IMR-90 (cell line): ENCODE results near the gene SF3B3. TPM values are rescaled to one million over a fixed set of nuclear protein-coding genes. Genes with fewer than 3 reads are reported as not detected.

Experiments used
- ATAC-seq: fragments of 200-7000 bp; cut with Tn5 transposase; 2 replicates; pipeline ENCODE4 v1.9.1; 2020; ENCODE audit warnings: low read depth, mild to moderate bottlenecking, moderate library complexity
- BruUV-seq: library from RNA; stranded (reverse); fragments of 400-500 nt; replicated peaks from 2 replicates; lab custom pipeline; 2021; lab: Mats Ljungman, UMichigan
- CTCF ChIA-PET: fragments of 300-600 bp; formaldehyde crosslinking; extraction: SDS; loops from one replicate; lab custom pipeline; 2021; ENCODE audit warnings: antibody characterized with exemption; lab: Yijun Ruan, JAX
- POLR2A ChIA-PET: fragments of 300-600 bp; sonication (Branson Sonifier 250); formaldehyde crosslinking; loops from one replicate; lab custom pipeline; 2022; ENCODE audit warnings: antibody characterized with exemption; ENCODE audit not compliant: unreplicated experiment; lab: Charles Lee
- DNase-seq: peaks from one replicate; pipeline ENCODE4 v3.0.0; 2013
- H2AFZ ChIP-seq: replicated peaks from 2 replicates; pipeline ENCODE3; 2013; ENCODE audit warnings: low read length, mild to moderate bottlenecking; ENCODE audit not compliant: poor library complexity
- H2AK5ac ChIP-seq: 2 replicates; pipeline ENCODE4 v1.6.1; 2013; ENCODE audit warnings: low read depth, low read length, inconsistent platforms
- H2AK9ac ChIP-seq: replicated peaks from 2 replicates; pipeline ENCODE3; 2013; ENCODE audit warnings: mild to moderate bottlenecking, low read depth, low read length, moderate library complexity; ENCODE audit not compliant: poor library complexity
- H2BK120ac ChIP-seq: 2 replicates; pipeline ENCODE4 v1.6.1; 2013; ENCODE audit warnings: low read depth, low read length, inconsistent platforms
- H2BK15ac ChIP-seq: 3 replicates; pipeline ENCODE4 v1.6.1; 2013; ENCODE audit warnings: low read depth, low read length, inconsistent platforms
- H2BK20ac ChIP-seq: 2 replicates; pipeline ENCODE4 v1.6.1; 2013; ENCODE audit warnings: low read depth, mild to moderate bottlenecking, inconsistent platforms, low read length, moderate library complexity
- H2BK5ac ChIP-seq: 2 replicates; pipeline ENCODE4 v1.6.1; 2013; ENCODE audit warnings: mild to moderate bottlenecking, low read depth, low read length, inconsistent platforms; ENCODE audit not compliant: poor library complexity, severe bottlenecking
- H3K14ac ChIP-seq: replicated peaks from 2 replicates; pipeline ENCODE4 v1.6.1; 2013; ENCODE audit warnings: low read depth, low read length, inconsistent platforms
- H3K18ac ChIP-seq: 2 replicates; pipeline ENCODE4 v1.6.1; 2013; ENCODE audit warnings: low read depth, low read length, control low read depth
- H3K23ac ChIP-seq: 2 replicates; pipeline ENCODE4 v1.6.1; 2013; ENCODE audit warnings: low read depth, low read length, inconsistent platforms
- H3K27ac ChIP-seq: 2 replicates; pipeline ENCODE4 v1.5.1; 2013; ENCODE audit warnings: mild to moderate bottlenecking, control low read depth, low read length; ENCODE audit not compliant: insufficient read depth
- H3K27me3 ChIP-seq: 2 replicates; pipeline ENCODE4 v1.6.1; 2013; ENCODE audit warnings: low read length; ENCODE audit not compliant: control insufficient read depth, insufficient read depth
- H3K36me3 ChIP-seq: 2 replicates; pipeline ENCODE4 v1.6.1; 2013; ENCODE audit warnings: low read length, mixed read lengths; ENCODE audit not compliant: control insufficient read depth, insufficient read depth
- H3K4ac ChIP-seq: 2 replicates; pipeline ENCODE4 v1.6.1; 2013; ENCODE audit warnings: low read depth, low read length, inconsistent platforms
- H3K4me1 ChIP-seq: 2 replicates; pipeline ENCODE4 v1.6.1; 2013; ENCODE audit warnings: low read length, mixed read lengths; ENCODE audit not compliant: control insufficient read depth, insufficient read depth
- H3K4me2 ChIP-seq: 2 replicates; pipeline ENCODE4 v1.6.1; 2013; ENCODE audit warnings: low read depth, mild to moderate bottlenecking, control low read depth, low read length, moderate library complexity
- H3K4me3 ChIP-seq: 2 replicates; pipeline ENCODE4 v1.5.1; 2013; ENCODE audit warnings: low read depth, mild to moderate bottlenecking, control low read depth, low read length, moderate library complexity; ENCODE audit not compliant: insufficient read depth
- H3K56ac ChIP-seq: 2 replicates; pipeline ENCODE4 v1.6.1; 2013; ENCODE audit warnings: low read length, inconsistent platforms; ENCODE audit not compliant: insufficient read depth; ENCODE audit errors: extremely low read depth
- H3K79me1 ChIP-seq, 2 experiments: 2 replicates each; pipeline ENCODE4 v1.6.1; 2013; ENCODE audit warnings: low read length in 2 of 2, inconsistent platforms in 1 of 2, low read depth in 1 of 2
- H3K9ac ChIP-seq: 2 replicates; pipeline ENCODE4 v1.6.1; 2013; ENCODE audit warnings: low read depth, low read length, control low read depth
- H3K9me1 ChIP-seq: 2 replicates; pipeline ENCODE4 v1.6.1; 2013; ENCODE audit warnings: low read length, inconsistent platforms; ENCODE audit not compliant: insufficient read depth
- H3K9me3 ChIP-seq: 2 replicates; pipeline ENCODE4 v1.6.1; 2013; ENCODE audit warnings: low read length; ENCODE audit not compliant: control insufficient read depth, insufficient read depth
- H4K20me1 ChIP-seq: 2 replicates; pipeline ENCODE4 v1.6.1; 2013; ENCODE audit warnings: low read length, inconsistent platforms; ENCODE audit not compliant: insufficient read depth
- H4K5ac ChIP-seq: 2 replicates; pipeline ENCODE4 v1.6.1; 2013; ENCODE audit warnings: mild to moderate bottlenecking, low read depth, low read length, control low read depth
- H4K8ac ChIP-seq, 2 experiments: 2 replicates each; pipeline ENCODE4 v1.6.1; 2013; ENCODE audit warnings: low read depth in 2 of 2, low read length in 2 of 2, control low read depth in 1 of 2, inconsistent platforms in 1 of 2
- H4K91ac ChIP-seq: 2 replicates; pipeline ENCODE4 v1.6.1; 2013; ENCODE audit warnings: low read depth, low read length, inconsistent platforms; ENCODE audit not compliant: insufficient read depth
- BHLHE40 ChIP-seq: fragments of 150-350 bp; IDR thresholded peaks from 2 replicates; pipeline ENCODE4 v1.6.1; 2016; ENCODE audit warnings: mild to moderate bottlenecking, low read depth, low read length
- CEBPB ChIP-seq: IDR thresholded peaks from 2 replicates; pipeline ENCODE4 v1.6.1; 2012; ENCODE audit warnings: low read depth, low read length, improper control_type of control experiment
- CHD1 ChIP-seq: IDR thresholded peaks from 2 replicates; pipeline ENCODE4 v1.6.1; 2012; ENCODE audit warnings: low read depth, low read length, improper control_type of control experiment
- FOS ChIP-seq: fragments of 150-350 bp; IDR thresholded peaks from 2 replicates; pipeline ENCODE4 v1.6.1; 2016; ENCODE audit warnings: low read depth, low read length
- MAFK ChIP-seq: IDR thresholded peaks from 2 replicates; pipeline ENCODE4 v1.6.1; 2012; ENCODE audit warnings: low read depth, low read length, improper control_type of control experiment
- MAZ ChIP-seq: IDR thresholded peaks from 2 replicates; pipeline ENCODE4 v1.6.1; 2012; ENCODE audit warnings: low read depth, mild to moderate bottlenecking, low read length, improper control_type of control experiment, moderate library complexity, borderline replicate concordance
- POLR2A ChIP-seq: IDR thresholded peaks from 2 replicates; pipeline ENCODE4 v1.6.1; 2012; ENCODE audit warnings: mild to moderate bottlenecking, low read depth, low read length
- RAD21 ChIP-seq: IDR thresholded peaks from 2 replicates; pipeline ENCODE4 v1.6.1; 2012; ENCODE audit warnings: low read length, improper control_type of control experiment
- SMC3 ChIP-seq: fragments of 150-350 bp; IDR thresholded peaks from 2 replicates; pipeline ENCODE4 v1.6.1; 2016; ENCODE audit warnings: low read depth, mild to moderate bottlenecking, antibody characterized with exemption, low read length, moderate library complexity
- WGBS, 2 experiments: methylation state at CpG; one replicate each; pipeline versions ENCODE4 v1.1.5 to v1.1.7; 2013; ENCODE audit warnings: missing lambda C conversion rate in 2 of 2; ENCODE audit not compliant: insufficient read length in 1 of 2; ENCODE audit errors: extremely low coverage in 2 of 2; 5-methylcytosine and 5-hydroxymethylcytosine counted together
- dilution Hi-C: fragments of 300-500 bp; cut with HindIII; formaldehyde crosslinking; loops from one replicate; pipeline ENCODE4 v1.14.3; 2018; ENCODE audit warnings: low sequenced_read_pairs; ENCODE audit not compliant: unreplicated experiment
- in situ Hi-C: fragments of 300-500 bp; cut with MboI; formaldehyde crosslinking; loops from 3 replicates; pipeline ENCODE4 v1.14.3; 2019; ENCODE audit warnings: low sequenced_read_pairs, inconsistent platforms, mixed read lengths
- intact Hi-C: fragments of 100-400 bp; cut with micrococcal nuclease; formaldehyde crosslinking; loops from 2 replicates; pipeline ENCODE4 v1.10.0; 2022
- polyA plus RNA-seq, 3 experiments: library from polyadenylated mRNA; depleted of rRNA; stranded (reverse); fragments of >200 nt; gene quantifications; 2 replicates each; pipeline ENCODE4 v1.2.3, GENCODE V29; 2012; ENCODE audit warnings: low replicate concordance in 1 of 3
- total RNA-seq: library from RNA; depleted of rRNA; stranded (reverse); fragments of >200 nt; gene quantifications from 2 replicates; pipeline ENCODE4 v1.2.3, GENCODE V29; 2012
- TF ChIP-seq, protein P1 (sequence below): fragments of 150-350 bp; IDR thresholded peaks from 2 replicates; pipeline ENCODE4 v1.6.1; 2017; ENCODE audit warnings: mild to moderate bottlenecking, antibody characterized with exemption, low read length, low read depth

The SF3B3 gene
- total and polyA plus RNA-seq, 2 of the 4 experiments (the other 2 are of a cell fraction): 97.9 to 134 TPM

DNA sequence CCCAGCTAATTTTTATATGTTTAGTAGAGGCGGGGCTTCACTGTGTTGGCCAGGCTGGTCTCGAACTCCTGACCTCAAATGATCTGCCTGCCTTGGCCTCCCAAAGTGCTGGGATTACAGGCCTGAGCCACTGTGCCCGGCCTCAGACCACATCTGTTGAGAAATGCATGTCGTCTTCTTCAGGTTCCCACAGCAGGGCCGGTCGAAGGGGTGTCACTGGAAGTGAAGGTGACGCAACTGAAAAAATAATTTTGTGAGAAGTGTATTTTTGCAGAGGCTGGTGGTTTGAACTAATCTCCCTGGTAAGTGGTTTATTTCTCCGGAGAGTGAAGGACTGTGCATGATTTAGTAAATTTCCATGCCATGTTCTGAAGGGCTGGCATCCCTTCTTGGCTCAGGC is 89.3 kb downstream of the SF3B3 start:
- Histone ChIP-seq H2AK5ac (no peak overlapping the region), H3K9me1 (no peaks in the 10 kb centered on the region), H4K8ac (no peak overlapping the region), H2BK15ac (no peak overlapping the region), H3K18ac (no peak overlapping the region), H3K79me1 (no peaks in the 10 kb centered on the region), H3K56ac (no peak overlapping the region), H3K27ac (no peak overlapping the region), H3K9me3 (no peaks in the 10 kb centered on the region), H2BK120ac (no peak overlapping the region), H4K5ac (no peak overlapping the region), H2AK9ac (no peak overlapping the region), H3K9ac (no peak overlapping the region), H4K91ac (no peak overlapping the region), H3K36me3 (no peaks in the 10 kb centered on the region), H2BK5ac (no peak overlapping the region), H3K4me1 (no peaks in the 10 kb centered on the region), H3K4ac (no peak overlapping the region), H3K27me3 (peaks cover 5% of the 10 kb centered on the region), H3K23ac (no peak overlapping the region), H2AFZ (no peak overlapping the region), H3K14ac (no peak overlapping the region), H3K4me3 (no peak overlapping the region), H2BK20ac (no peak overlapping the region), H4K20me1 (no peaks in the 10 kb centered on the region), H3K4me2 (no peak overlapping the region)
- no peak for DNase-seq
- no peak for TF ChIP-seq FOS
- no peak for TF ChIP-seq BHLHE40
- TF ChIP-seq MAFK: no peak
- TF ChIP-seq, protein P1, sequence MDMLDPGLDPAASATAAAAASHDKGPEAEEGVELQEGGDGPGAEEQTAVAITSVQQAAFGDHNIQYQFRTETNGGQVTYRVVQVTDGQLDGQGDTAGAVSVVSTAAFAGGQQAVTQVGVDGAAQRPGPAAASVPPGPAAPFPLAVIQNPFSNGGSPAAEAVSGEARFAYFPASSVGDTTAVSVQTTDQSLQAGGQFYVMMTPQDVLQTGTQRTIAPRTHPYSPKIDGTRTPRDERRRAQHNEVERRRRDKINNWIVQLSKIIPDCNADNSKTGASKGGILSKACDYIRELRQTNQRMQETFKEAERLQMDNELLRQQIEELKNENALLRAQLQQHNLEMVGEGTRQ: no peak
- TF ChIP-seq POLR2A: no peak
- TF ChIP-seq MAZ: no peak
- no peak for TF ChIP-seq CEBPB
- no peak for TF ChIP-seq CHD1
- TF ChIP-seq RAD21: no peak
- TF ChIP-seq SMC3: no peak
- POLR2A ChIA-PET: no interaction called here
- CTCF ChIA-PET: no interaction called here
- dilution Hi-C loops (no loop called here), in situ Hi-C loops (no loop called here), intact Hi-C loops (no loop called here)
- no TSS peak for BruUV-seq
- 79% methylated on average over 2 of the region's 8 CpGs; no CpG with 5 or more reads in 1 of the 2 experiments for WGBS, 2 experiments
- ATAC-seq: no peak
